Measurements from ENCODE around the gene REC8.
"Not testable (repeated sequence)": the region's sequence is repeated elsewhere in the genome, so short reads cannot be mapped to it uniquely, and the experiment has no call there.

REC8 gene

DNA sequence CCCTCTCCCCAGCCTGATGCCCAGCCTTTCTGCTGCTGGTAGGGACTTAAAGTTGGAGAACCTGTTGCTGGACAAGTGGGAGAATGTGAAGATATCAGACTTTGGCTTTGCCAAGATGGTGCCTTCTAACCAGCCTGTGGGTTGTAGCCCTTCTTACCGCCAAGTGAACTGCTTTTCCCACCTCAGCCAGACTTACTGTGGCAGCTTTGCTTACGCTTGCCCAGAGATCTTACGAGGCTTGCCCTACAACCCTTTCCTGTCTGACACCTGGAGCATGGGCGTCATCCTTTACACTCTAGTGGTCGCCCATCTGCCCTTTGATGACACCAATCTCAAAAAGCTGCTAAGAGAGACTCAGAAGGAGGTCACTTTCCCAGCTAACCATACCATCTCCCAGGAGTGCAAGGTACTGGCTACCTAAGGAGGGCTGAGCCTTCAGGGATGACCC lies 35.2 kb downstream of the REC8 start:
- no peak for FAIRE-seq

DNA sequence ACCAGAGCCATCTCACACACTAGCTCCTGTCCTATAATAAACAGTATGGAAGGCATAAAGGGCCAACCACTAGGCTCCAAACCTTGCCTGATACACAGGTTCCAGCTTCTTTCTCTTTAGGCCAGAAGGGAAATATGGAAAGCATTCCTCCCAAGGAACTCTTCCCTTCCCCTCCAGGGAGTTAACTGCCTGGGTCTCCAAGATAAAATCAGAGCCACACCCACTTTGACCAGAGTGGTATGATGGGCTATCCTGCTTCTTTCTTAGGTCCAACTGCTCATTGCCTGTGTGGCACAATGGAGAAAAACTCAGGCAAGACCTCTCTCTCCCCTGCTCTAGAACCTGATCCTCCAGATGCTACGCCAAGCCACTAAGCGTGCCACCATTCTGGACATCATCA lies 35.7 kb downstream of the REC8 start:
- no peak for FAIRE-seq

DNA sequence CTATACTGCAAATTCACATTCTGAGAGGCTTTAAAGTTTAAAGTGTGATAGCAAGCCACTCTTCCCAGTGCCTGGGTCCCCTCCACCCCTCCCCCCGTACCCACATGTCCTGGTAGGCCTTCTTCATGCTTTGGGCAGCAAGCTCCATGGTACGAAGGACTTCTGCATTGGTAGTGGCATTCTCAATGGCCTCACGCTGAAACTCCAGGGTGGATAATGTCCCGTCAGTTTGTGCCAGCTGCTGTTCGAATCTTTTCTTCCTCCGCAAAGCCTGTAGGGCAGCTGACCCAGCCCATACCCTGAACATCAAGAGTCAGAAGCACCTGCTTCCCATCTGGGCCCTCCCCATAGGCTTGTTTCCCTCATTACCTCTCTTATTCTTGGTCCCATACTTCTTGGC lies 39.4 kb downstream of the REC8 start:
- no peak for FAIRE-seq

DNA sequence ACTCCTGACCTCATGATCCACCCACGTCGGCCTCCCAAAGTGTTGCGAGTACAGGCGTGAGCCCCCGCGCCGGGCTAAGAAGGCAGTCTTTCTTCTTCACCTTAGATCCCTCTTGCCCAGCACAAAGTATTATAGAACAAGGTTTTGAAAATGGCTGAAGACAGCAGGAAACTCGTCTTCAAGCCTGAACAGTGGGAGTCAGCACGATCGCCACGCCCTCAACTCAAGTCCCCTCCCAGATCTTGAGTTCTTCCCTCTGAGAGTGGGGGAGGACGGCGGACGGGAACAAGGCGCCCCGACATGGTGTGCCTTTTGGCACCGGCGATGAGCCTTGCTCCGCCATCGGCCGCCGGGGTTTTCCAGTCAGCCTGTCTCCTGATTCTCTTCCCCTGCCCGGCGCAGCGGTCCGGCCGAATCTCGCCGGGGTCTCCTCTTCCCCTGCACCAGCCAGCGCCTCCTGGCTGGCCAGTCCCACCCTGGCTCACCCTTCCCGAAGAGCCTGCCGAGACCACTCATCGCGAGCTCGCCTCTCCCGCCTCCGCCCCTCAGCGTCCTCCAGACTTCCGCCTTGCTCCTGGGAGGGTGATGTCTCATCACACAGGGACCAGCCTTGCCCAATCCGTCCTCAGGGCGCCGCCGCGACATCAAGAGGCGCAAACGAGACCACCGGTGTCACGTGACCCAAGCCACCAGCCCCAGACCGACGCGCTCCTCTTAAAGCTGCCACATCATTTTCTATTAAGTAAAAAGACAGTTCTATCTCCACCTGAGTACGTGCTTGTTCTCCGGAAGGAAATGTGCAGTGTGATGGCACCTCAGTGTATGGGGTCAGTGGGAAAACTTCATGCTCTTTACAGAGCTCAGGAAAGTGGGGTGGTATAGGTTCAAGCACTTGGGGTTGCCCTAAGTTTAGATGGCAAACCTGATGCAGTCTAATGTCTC lies 41.3 kb downstream of the REC8 start, which contains the start of gene CHMP4A:
Gene CHMP4A, minus strand, starts transcription at position 565 of the 942 bp plus-strand sequence. Its CDS starts 49 bp downstream, at position 516.
- FAIRE-seq: no peak

DNA sequence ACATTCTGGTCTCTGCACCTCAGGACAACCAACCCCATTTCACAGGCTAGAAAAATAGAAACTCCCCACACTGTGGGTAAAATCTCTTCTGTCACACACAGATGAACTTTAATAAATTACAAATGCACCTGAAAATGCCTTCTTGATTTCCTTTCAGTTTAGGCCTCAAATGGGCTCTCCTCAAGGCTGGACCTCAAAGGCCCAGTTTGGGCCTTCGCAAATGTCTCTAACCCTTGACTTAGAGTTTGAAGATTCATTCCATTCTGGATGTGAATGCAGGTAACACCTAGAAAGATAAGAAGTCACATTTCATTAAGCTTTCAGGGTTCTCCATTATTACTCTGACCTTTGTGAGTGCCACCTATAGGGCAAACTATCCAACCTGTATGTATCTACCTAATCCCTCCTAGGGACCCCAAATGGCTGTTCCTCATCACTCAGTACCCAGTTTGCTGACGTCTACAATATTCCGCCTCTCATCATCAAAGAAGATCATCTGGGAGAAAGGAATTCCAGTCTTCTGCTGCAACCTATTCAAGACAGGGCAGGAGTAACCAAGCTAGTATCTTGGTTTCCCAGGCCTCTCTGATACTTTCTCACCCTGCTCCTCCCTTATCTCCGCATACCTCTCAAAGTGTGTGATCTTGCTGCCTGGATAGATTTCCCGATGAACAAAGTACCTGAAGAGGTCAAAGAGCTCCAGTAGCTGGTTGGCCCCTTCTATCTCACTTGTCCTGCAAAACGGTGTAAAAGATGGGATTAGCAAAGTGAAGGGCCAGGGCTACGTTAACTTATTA lies 42.2 kb downstream of the REC8 start:
- no peak for FAIRE-seq

DNA sequence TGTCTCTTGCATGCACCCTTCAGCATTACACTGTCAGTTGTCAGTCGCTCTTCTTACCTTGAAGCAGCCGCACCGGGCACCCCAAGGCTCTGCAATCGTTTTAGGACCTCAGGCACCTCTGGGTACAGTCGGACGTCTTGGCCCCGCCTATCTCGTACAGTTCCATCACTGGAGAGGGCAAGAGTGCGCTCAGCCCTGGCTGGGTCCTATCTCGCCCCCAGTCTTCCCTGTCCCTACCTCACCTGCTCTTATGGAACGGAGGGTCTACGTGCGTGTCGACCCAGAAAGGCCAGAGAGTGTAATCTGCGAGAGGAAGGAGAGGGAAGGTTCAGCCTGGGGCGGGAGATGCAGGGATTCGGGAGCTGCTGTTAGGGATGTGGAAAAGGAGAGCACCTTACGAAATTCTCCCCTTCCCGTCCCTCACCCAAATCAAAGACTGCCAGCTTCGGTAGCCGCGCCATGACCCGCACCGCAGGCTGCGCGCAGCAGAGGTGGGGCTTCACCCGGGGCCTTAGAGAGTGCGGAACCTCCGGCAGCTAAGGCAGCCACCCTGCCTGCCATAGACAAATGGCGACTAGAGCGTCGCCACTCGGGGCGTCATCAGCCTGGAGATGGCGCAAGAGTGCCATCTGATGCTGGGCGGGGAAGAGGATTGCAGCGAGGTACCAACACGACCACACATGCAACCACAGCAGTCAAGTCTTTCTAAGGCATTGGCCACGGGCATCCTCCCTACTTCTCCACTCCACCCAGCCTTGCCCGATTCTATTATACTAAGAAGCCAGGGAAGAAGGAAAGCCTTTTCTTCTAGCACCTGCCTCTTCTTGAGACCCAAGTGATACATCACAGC lies 43.8 kb downstream of the REC8 start, which contains the start of gene MDP1:
Gene MDP1, minus strand, starts transcription at position 572 of the 850 bp plus-strand sequence. Its CDS starts 111 bp downstream, at position 461.
- FAIRE-seq: no peak

DNA sequence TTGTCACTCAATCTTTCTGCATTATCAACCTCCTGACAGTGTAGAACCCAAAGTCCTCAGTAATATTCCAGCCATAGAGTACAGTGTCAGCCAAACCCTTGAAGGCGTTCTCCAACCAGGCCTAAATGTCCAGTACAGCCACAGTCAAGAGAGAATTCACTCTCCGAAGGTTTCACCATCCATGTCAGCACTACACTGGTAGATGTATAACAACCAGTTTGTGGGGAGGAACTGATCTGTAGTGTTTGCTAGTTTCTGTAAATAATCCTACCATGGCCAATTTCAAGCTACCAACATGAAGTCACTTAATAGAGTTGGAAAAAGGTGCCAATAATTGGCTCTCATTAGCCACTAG lies 44.4 kb downstream of the REC8 start:
- no peak for FAIRE-seq

DNA sequence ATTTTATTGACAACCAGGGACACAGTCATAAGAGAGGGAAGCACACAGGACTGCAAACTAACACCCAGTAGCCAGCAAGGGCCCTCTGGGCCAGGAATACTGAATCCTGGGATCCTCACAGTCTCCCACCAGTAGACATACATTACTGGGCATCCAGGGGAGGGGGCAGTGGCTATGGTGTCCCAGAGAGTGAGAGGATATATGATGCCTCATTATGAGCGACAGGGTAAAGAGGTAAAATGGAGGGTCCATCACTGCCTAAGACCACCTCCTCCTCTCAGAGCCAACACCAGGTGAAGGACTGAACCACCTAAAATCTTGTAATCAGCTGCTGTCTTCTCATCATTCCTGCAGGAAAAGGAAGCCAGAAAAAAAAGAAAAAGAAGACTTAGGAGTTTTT lies 45.0 kb downstream of the REC8 start:
- FAIRE-seq: not testable (repeated sequence)

DNA sequence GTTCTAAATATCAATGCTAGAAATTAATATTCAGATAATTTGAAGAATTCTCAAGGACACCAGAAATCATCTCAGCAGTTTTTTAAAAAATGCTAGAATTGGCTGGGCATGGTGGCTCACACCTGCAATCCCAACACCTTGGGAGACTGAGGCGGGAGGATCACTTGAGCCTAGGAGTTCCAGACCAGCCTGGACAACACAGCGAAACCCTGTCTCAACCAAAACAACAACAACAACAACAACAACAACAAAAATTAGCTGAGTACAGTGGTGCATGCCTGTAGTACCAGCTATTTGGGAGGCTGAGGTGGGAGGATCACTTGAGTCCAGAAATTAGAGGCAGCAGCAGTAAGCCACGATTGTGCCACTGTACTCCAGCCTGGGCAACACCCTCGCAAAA lies 47.2 kb downstream of the REC8 start:
- no peak for FAIRE-seq

DNA sequence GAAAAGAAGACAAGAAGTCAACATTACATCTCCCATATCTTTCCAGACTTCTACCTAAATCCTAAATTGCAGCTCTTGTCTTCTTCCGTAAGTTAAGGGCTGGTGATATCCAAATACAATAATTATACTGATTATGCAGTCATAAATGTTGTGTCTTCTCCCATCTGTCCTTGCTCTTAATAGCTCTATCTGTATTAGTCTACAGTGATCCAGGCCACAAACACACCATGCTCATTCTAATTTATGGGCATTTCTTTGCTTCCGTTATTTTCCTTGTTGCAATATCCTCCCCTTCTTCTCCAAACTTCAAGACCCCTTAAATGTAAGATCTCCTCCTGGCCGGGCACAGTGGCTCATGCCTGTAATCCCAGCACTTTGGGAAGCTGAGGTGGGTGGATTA lies 47.6 kb downstream of the REC8 start:
- no peak for FAIRE-seq

DNA sequence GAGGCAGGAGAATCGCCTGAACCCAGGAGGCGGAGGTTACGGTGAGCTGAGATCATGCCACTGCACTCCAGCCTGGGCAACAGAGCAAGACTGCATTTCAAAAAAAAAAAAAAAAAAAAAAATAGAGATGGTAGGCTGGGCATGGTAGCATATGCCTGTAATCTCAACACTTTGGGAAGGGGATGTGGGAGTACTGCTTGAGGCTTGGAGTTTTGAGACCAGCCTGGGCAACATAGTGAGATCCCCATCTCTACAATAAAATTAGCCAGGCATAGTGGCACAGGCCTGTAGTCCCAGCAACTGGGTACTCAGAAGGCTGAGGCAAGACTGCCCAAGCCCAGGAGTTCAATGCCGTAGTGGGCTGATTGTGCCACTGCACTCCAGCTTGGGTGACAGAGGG lies 51.1 kb downstream of the REC8 start:
- not testable (repeated sequence) for FAIRE-seq

DNA sequence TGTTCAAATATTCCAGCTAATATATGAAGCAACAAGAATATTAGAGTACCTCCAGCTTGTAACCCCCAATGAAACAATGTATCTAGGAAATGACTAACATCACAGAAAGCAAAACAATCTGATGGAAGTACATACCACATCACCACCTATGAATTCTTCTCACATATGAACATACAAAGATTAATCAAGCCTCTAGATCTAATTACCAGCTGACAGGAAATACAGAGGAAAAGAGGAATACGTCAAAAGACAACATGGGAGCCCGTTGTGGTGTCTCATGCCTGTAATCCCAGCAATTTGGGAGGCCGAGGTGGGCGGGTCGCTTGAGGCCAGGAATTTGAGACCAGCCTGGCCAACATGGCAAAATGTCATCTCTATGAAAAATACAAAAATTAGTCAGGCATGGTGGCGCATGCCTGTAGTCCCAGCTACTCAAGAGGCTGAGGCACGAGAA lies 52.8 kb downstream of the REC8 start:
- no peak for FAIRE-seq

DNA sequence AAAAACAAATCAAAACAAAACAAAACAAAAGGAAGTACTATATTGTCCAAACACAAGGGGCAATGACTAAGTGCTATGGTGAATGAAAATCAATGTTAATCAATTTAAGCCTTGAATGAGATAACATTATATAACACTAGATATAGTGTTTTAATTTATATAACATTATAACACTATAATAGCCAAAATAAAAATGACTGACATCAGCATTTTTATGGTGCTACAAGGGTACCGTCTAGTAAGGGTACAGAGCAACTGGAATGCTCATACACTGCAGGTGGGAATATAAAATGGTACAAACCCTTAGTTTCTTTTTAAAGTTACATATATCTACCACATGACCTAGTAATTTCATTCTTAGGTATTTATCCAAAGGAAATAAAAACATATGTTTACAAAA lies 54.6 kb downstream of the REC8 start:
- no peak for FAIRE-seq

DNA sequence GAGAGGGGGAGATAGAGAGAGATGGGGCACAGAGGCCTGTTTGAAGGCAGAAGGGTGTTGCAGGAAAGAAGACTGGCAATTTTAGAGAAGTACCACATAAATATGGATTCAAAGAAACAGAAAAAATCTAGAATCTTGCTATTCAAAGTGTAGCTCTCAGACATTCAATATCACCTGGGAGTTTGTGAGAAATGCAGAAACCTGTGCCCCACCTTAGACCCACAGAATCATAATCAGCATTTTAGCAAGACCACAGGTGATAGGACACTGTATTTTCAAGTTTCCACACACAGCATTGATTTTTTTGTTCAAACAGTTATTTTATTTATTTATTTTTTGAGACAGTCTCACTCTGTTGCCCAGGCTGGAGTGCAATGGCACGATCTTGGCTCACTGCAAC lies 57.0 kb downstream of the REC8 start:
- FAIRE-seq: no peak

All from colon (tissue), 2 donors.